HL-60 (cell line): Measurements from ENCODE around the gene SPDYE3.

ENCODE experiments used
- CTCF ChIP-seq: IDR thresholded peaks from one replicate; pipeline ENCODE4 v1.5.1; 2011; ENCODE audit warnings: low read length, control low read depth, inconsistent platforms; ENCODE audit not compliant: insufficient read depth
- GABPA ChIP-seq: IDR thresholded peaks from 2 replicates; pipeline ENCODE4 v1.6.1; 2012; ENCODE audit warnings: low read depth
- POLR2AphosphoS5 ChIP-seq: IDR thresholded peaks from 2 replicates; pipeline ENCODE4 v1.6.1; 2012; ENCODE audit warnings: low read depth

GRCh38 chr7:100358027-100358856 is 50.7 kb downstream of the SPDYE3 start, which contains the start of gene PILRB:
- TF ChIP-seq POLR2AphosphoS5 (no peak), CTCF (no peak), GABPA (no peak)
